B cell (primary cell): Measurements from ENCODE around the gene TNFRSF1A. TPM values are rescaled to one million over a fixed set of nuclear protein-coding genes. Genes with fewer than 3 reads are reported as not detected.

Experiments used
- ATAC-seq: fragments of 200-7000 bp; cut with Tn5 transposase; one replicate; pipeline ENCODE4 v1.10.0; 2021; ENCODE audit warnings: low read depth, mild to moderate bottlenecking, moderate number of reproducible peaks, moderate library complexity
- CTCF ChIA-PET: fragments of 350-600 bp; sonication (Branson Sonifier 250); formaldehyde crosslinking; loops from one replicate; lab custom pipeline; 2021; ENCODE audit warnings: antibody characterized with exemption, inconsistent platforms; lab: Charles Lee
- POLR2A ChIA-PET: fragments of 350-600 bp; sonication (Branson Sonifier 250); formaldehyde crosslinking; loops from one replicate; lab custom pipeline; 2021; ENCODE audit warnings: antibody characterized with exemption; lab: Charles Lee
- DNase-seq: peaks from one replicate; pipeline ENCODE4 v3.0.0; 2013
- H2AFZ ChIP-seq: 2 replicates; pipeline ENCODE4 v1.6.1; 2012; ENCODE audit warnings: mild to moderate bottlenecking, low read depth, low read length; ENCODE audit not compliant: insufficient read depth, poor library complexity, severe bottlenecking
- H3K27ac ChIP-seq, 2 donors: 1 replicate in 1 of 2; 2 replicates in 1 of 2; pipeline ENCODE4 v1.5.1; 2012 to 2013; ENCODE audit warnings: low read length in 2 of 2, mild to moderate bottlenecking in 2 of 2, moderate library complexity in 1 of 2
- H3K27me3 ChIP-seq, 4 experiments: fragments of 200-600 bp in 1 of 4; sonication (generic) in 1 of 4; replicated peaks in 1 of 4; 1 replicate in 2 of 4; 2 replicates in 2 of 4; pipeline versions ENCODE4 v1.6.1 to v1.7.0; 2013 to 2016; ENCODE audit warnings: low read length in 3 of 4, mild to moderate bottlenecking in 2 of 4, mixed read lengths in 1 of 4, moderate library complexity in 1 of 4; ENCODE audit not compliant: insufficient read depth in 4 of 4, control insufficient read depth in 3 of 4; ENCODE audit errors: control extremely low read depth in 1 of 4
- H3K36me3 ChIP-seq, 2 experiments: replicated peaks in 1 of 2; 1 replicate in 1 of 2; 2 replicates in 1 of 2; pipeline versions ENCODE4 v1.6.1 to v1.7.1; 2013; ENCODE audit warnings: low read length in 1 of 2; ENCODE audit not compliant: insufficient read depth in 2 of 2, control insufficient read depth in 1 of 2; ENCODE audit errors: control extremely low read depth in 1 of 2, extremely low read depth in 1 of 2
- H3K4me1 ChIP-seq, 2 donors: fragments of 200-600 bp in 1 of 2; sonication (generic) in 1 of 2; 1 replicate in 1 of 2; 2 replicates in 1 of 2; pipeline versions ENCODE4 v1.5.1 to v1.6.1; 2013 to 2017; ENCODE audit warnings: low read length in 2 of 2; ENCODE audit not compliant: control insufficient read depth in 2 of 2, insufficient read depth in 2 of 2
- H3K4me2 ChIP-seq: replicated peaks from 2 replicates; pipeline ENCODE3; 2012; ENCODE audit warnings: mild to moderate bottlenecking, low read depth, low read length; ENCODE audit not compliant: poor library complexity, severe bottlenecking
- H3K4me3 ChIP-seq, 5 experiments: fragments of 200-600 bp in 1 of 5; sonication (generic) in 1 of 5; 1 replicate in 3 of 5; 2 replicates in 2 of 5; pipeline versions ENCODE4 v1.5.1 to v1.7.0; 2011 to 2016; ENCODE audit warnings: low read length in 4 of 5, mild to moderate bottlenecking in 4 of 5, low read depth in 2 of 5, control low read depth in 1 of 5, moderate library complexity in 1 of 5; ENCODE audit not compliant: insufficient read depth in 1 of 5; ENCODE audit errors: control extremely low read depth in 1 of 5, extremely low read depth in 1 of 5
- H3K79me2 ChIP-seq: fragments of 200-600 bp; sonication (generic); one replicate; pipeline ENCODE4 v1.6.0; 2016; ENCODE audit warnings: low read length; ENCODE audit not compliant: control insufficient read depth, insufficient read depth
- H3K9ac ChIP-seq: fragments of 200-600 bp; sonication (generic); 2 replicates; pipeline ENCODE4 v1.6.1; 2017; ENCODE audit warnings: mild to moderate bottlenecking, low read length, moderate library complexity
- H3K9me3 ChIP-seq, 3 donors: one replicate each; pipeline versions ENCODE4 v1.6.1 to v1.7.1; 2013; ENCODE audit warnings: low read length in 2 of 3; ENCODE audit not compliant: control insufficient read depth in 2 of 3, insufficient read depth in 1 of 3; ENCODE audit errors: control extremely low read depth in 1 of 3
- H4K20me1 ChIP-seq: 2 replicates; pipeline ENCODE4 v1.6.0; 2012; ENCODE audit warnings: mild to moderate bottlenecking, low read length; ENCODE audit not compliant: insufficient read depth, control insufficient read depth, poor library complexity, severe bottlenecking
- H3K27ac Mint-ChIP-seq: one replicate; pipeline ENCODE4 v1.8.0; 2021; ENCODE audit warnings: mixed read lengths
- H3K27me3 Mint-ChIP-seq: one replicate; pipeline ENCODE4 v1.8.0; 2021; ENCODE audit warnings: mixed read lengths
- H3K4me1 Mint-ChIP-seq: one replicate; pipeline ENCODE4 v1.8.0; 2021; ENCODE audit warnings: mixed read lengths
- H3K4me3 Mint-ChIP-seq: one replicate; pipeline ENCODE4 v1.8.0; 2021; ENCODE audit warnings: mixed read lengths
- H3K9me3 Mint-ChIP-seq: one replicate; pipeline ENCODE4 v1.8.0; 2022; ENCODE audit warnings: mixed read lengths; ENCODE audit not compliant: insufficient read depth
- CTCF ChIP-seq: fragments of 200-600 bp; IDR thresholded peaks from one replicate; pipeline ENCODE4 v1.8.0; 2022; ENCODE audit warnings: antibody characterized with exemption, mild to moderate bottlenecking
- EZH2 ChIP-seq: IDR thresholded peaks from 2 replicates; pipeline ENCODE4 v1.6.1; 2012; ENCODE audit warnings: borderline replicate concordance, low read depth, mild to moderate bottlenecking, moderate library complexity, low read length; ENCODE audit not compliant: insufficient read depth, poor library complexity, severe bottlenecking
- WGBS: methylation state at CpG from one replicate; pipeline ENCODE4 v1.1.5; 2013; ENCODE audit warnings: missing lambda C conversion rate; ENCODE audit not compliant: insufficient coverage; 5-methylcytosine and 5-hydroxymethylcytosine counted together
- intact Hi-C: fragments of 100-400 bp; cut with micrococcal nuclease; formaldehyde crosslinking; loops from one replicate; pipeline ENCODE4 v1.10.0; 2022
- polyA plus RNA-seq: library from polyadenylated mRNA; depleted of rRNA; stranded (reverse); fragments of >200 nt; gene quantifications from 2 replicates; pipeline ENCODE4 v1.2.3, GENCODE V29; 2012
- total RNA-seq, 2 donors: library from RNA; stranded (reverse); fragments of 120-200 nt in 1 of 2; gene quantifications; 1 replicate in 1 of 2; 2 replicates in 1 of 2; pipeline versions ENCODE4 v1.2.3 to v1.2.4, GENCODE V29; 2013 to 2022

The TNFRSF1A gene
- total and polyA plus RNA-seq, 2 donors (not counting 1 experiment from before 2014, with no cell fraction given) = 0.59 to 1.6 TPM

GRCh38 chr12:6378709-6379472 lies 37.0 kb upstream of the TNFRSF1A start:
- ATAC-seq (no peak), DNase-seq (no peak)
- Histone ChIP-seq H3K4me2 (no peak overlapping the region), H4K20me1 (no peaks in the 10 kb centered on the region), H3K9ac (no peak overlapping the region), H2AFZ (no peak overlapping the region), H3K36me3 (no peaks in the 10 kb centered on the region), H3K4me3 (no peak overlapping the region), H3K27ac (no peak overlapping the region), H3K4me1 (peaks cover 7 to 10% of the 10 kb centered on the region in 2 donors), H3K79me2 (no peaks in the 10 kb centered on the region), H3K27me3 (peaks cover 0 to 62% (median 27%) of the 10 kb centered on the region in 4 experiments), H3K9me3 (peaks cover 0 to 6% (median 0%) of the 10 kb centered on the region in 3 donors)
- ChIA-PET CTCF (no interaction called here), POLR2A (no interaction called here)
- whole genome bisulfite sequencing = 89% methylated on average over 5 of the region's 13 CpGs
- H3K4me3 Mint-ChIP-seq = no peak overlapping the region
- H3K27me3 Mint-ChIP-seq = peaks cover 65% of the 10 kb centered on the region
- TF ChIP-seq CTCF = no peak
- no peak for TF ChIP-seq EZH2
- intact Hi-C loops = no loop called here
- no peak overlapping the region for H3K27ac Mint-ChIP-seq
- peaks cover 3% of the 10 kb centered on the region for H3K4me1 Mint-ChIP-seq
- no peaks in the 10 kb centered on the region for H3K9me3 Mint-ChIP-seq

- intact Hi-C loops = no loop called here
- DNase-seq (no peak), ATAC-seq (no peak)
- H3K4me3 ChIP-seq = no peak overlapping the region
- peaks cover 69% of the 10 kb centered on the region for H3K27me3 Mint-ChIP-seq
- 100% methylated on average over 3 of the region's 4 CpGs for WGBS
- H3K9me3 ChIP-seq = peaks cover 0 to 3% (median 0%) of the 10 kb centered on the region in 3 donors
- no peaks in the 10 kb centered on the region for H3K79me2 ChIP-seq
- no peaks in the 10 kb centered on the region for H3K9me3 Mint-ChIP-seq
- no peaks in the 10 kb centered on the region for H4K20me1 ChIP-seq
- no peak overlapping the region for H3K27ac ChIP-seq
- no peak overlapping the region for H3K27ac Mint-ChIP-seq
- H3K9ac ChIP-seq = no peak overlapping the region
- no peaks in the 10 kb centered on the region for H3K4me1 Mint-ChIP-seq
- H3K4me3 Mint-ChIP-seq = no peak overlapping the region
- ChIA-PET POLR2A (no interaction called here), CTCF (no interaction called here)
- H3K36me3 ChIP-seq = no peaks in the 10 kb centered on the region
- H3K4me2 ChIP-seq = no peak overlapping the region
- no peak overlapping the region for H2AFZ ChIP-seq
- H3K27me3 ChIP-seq = peaks cover 0 to 55% (median 22%) of the 10 kb centered on the region in 4 experiments
- peaks cover 0 to 2% of the 10 kb centered on the region in 2 donors for H3K4me1 ChIP-seq
- TF ChIP-seq EZH2 (no peak), CTCF (no peak)
Measured at GRCh38 chr12:6377667-6377994, 35.8 kb upstream of the TNFRSF1A start.
